Left kidney (tissue), 2 donors: Measurements from ENCODE around the gene DLL4. TPM values are rescaled to one million over a fixed set of nuclear protein-coding genes. Genes with fewer than 3 reads are reported as not detected.
"Not testable (repeated sequence)": the region's sequence is repeated elsewhere in the genome, so short reads cannot be mapped to it uniquely, and the experiment has no call there.

ENCODE experiments used
- DNase-seq: peaks from one replicate; pipeline ENCODE4 v3.0.0-alpha.2; 2013
- polyA plus RNA-seq: library from polyadenylated mRNA; unstranded; fragments of 120-200 nt; gene quantifications from one replicate; pipeline ENCODE4 v1.2.1, GENCODE V29; 2013; ENCODE audit not compliant: insufficient read length

The DLL4 gene
- polyA plus RNA-seq, 1 donor: 5.1 TPM

GRCh38 chr15:40941528-40942336 is 12.6 kb downstream of the DLL4 start:
- peak; percentile 77 for DNase-seq

DNA sequence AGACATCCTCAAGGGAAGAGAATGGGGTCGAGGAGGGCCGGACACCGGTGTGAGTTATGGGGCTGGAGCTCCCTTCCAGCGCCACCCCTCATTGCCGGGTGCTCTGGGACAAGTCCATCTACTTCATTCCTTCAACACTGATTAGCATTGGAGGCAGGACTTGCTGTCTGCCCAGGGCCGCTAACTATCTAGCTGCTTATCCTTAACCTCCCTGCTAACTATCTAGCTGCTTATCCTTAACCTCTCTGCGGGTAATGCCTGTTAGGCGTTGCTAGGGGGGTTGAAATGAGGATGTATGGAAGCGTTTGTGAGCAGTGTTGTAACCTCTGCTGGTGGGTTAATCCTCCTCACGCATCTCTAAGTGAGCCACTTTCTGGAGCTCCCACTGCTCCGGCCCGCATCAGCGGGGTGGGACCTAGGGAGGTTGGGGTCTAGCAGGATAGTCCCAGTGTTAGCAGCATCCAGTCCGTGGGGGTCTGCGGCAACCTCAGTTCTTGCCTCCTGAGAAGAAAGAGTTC is 13.3 kb downstream of the DLL4 start:
- no peak for DNase-seq

GRCh38 chr15:40942878-40943277 is 13.7 kb downstream of the DLL4 start:
- DNase-seq: no peak

- no peak for DNase-seq
These were observed 14.7 kb downstream of the DLL4 start for GRCh38 chr15:40943764-40944365.

DNA sequence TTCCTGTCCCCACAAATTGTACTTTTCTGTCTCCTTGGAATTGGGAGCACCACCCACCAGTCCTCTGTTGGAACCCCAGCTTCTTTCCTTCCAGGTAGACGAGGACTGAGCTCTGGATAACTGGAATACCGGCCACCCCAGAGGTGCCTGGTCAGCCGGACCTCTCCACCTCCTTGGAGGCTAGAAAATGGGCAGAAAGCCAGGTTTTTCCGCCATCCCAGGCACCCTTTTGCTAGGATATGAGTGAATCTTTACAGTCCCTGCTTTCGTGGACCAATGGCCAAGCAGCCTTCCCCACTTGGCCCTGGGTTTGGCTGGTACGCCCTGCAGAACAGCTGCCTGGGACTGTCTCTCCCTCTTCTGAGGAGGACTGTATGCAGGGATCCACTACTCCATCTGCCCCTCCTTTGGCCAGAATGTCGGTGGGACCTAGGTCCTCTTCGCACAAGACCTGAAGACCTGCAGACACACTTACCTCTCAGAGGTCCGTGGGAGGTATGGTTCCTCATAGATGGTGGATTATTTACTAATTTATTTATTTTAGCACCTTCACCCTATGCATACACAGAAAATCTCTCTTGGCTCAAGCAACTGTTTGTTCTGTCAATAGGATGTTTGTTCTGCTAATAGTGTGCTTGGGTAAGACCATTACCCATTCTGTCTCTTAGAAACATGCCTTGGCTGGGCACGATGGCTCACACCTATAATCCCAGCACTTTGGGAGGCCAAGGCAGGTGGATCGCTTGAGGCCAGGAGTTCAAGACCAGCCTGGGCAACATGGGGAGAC is 15.6 kb downstream of the DLL4 start:
- no peak for DNase-seq

DNA sequence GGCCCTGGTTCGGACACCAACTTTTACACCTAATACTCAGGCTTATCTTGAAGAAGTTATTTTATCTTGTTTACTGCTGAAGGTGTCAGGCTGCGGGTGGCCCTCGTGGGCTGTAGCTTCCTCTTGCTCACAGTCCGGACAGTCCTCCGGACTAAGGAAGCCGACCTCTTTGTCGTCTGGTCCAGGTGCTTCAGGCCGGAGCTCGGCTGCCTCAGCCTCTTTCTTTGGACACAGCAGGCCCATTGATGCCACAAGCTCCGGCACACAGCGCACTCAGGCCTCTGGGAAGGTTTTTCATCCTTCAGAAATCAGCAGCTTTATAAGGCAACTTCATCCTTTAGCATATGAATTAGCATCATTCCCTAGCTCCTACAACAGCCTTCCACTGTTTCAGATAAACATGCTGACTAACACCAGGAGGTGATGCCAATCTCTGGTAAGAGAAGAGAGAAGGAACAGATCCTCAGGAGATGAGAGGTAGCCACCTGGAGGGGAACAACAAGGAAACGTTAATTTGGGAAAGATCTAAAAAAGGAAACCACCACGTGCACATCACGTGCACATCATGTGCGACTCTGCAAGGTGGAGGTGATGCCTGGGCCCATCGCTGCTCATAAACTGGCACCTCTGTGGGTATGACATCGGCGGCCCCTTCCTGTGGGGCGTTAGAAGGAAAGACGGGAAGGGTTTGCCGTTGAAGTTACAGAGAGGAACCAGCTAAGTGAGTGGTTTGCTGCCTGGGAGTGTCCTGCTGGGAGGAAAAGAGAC is 19.8 kb downstream of the DLL4 start:
- no peak for DNase-seq

DNA sequence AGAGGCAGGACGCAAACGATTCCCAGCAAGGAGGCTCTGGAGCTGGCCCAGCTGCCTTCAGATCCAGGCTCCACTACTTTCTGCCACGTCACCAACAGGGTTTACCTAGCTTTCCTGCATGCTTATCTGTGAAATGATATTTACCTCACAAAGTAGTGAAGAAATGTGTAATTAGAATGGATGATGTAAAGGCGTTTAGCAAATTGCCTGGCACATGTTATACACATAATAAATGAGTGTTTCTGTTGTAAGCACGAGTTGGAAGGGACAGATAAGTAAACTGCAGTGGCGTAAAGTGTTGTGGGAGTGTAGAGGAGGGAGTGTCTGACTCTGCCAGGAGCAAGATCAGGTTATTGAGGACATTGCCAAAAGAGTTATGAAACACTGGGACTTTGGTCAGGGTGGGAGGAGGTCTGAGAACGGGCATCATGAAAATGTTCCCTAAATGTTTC is 20.6 kb downstream of the DLL4 start:
- no peak for DNase-seq

DNA sequence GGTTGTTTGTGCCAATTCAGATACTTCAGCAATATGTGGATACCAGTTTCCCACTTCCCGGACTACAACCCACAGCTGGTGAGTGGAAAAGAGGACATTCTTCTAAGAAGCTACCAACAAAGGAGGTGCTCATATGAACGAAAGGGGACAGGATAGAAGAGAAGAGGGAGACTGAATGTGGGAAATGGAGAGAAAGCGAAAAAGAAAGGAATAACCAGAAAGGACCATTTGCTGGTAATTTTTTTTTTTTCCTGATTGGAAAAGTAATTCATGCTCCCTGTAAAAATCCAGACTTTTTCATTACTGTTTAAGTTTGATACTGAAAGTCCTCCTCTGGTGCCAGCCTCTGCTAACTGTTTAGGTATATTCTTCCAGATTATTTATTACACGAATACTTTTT is 22.6 kb downstream of the DLL4 start:
- no peak for DNase-seq

DNA sequence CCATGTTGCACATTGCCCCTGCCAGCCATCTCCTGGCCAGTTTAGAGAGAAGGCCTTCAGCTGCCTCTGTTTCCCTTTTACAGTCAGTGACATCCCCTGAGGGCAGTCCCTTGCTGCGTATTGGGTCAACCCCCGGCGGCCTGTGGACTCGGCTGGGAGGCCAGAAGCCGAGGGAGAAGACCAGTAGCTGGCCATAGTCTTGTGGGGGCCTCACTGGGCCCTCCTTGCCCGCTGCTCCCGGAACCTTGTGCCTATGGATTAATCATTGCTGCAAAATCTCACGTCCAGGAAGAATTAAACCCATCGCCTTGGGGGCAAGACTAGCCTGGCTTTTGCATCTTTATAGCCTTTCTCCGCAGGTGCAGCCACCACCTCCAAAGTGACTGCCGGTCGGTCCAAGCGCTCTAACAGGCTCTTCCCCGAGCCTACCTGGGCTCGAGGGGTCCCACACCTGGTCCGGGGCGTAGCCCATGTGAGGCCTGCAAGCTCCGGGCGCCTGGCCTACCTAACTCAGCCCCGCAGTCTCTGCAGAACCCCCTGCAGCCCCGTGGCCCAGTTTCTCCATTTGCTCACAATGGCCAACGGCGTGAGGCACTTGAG is 23.3 kb downstream of the DLL4 start:
- DNase-seq: no peak

- DNase-seq: peak; percentile 90
These were observed 24.0 kb downstream of the DLL4 start, which contains the start of gene CHAC1 for GRCh38 chr15:40952901-40953712. Gene CHAC1 (plus strand): TSS chr15:40953471. CDS start chr15:40953584, 113 bp downstream.

- DNase-seq: no peak
These were observed 24.6 kb downstream of the DLL4 start for GRCh38 chr15:40953713-40954074.

GRCh38 chr15:40954158-40954848 is 25.2 kb downstream of the DLL4 start:
- not testable (repeated sequence) for DNase-seq

DNA sequence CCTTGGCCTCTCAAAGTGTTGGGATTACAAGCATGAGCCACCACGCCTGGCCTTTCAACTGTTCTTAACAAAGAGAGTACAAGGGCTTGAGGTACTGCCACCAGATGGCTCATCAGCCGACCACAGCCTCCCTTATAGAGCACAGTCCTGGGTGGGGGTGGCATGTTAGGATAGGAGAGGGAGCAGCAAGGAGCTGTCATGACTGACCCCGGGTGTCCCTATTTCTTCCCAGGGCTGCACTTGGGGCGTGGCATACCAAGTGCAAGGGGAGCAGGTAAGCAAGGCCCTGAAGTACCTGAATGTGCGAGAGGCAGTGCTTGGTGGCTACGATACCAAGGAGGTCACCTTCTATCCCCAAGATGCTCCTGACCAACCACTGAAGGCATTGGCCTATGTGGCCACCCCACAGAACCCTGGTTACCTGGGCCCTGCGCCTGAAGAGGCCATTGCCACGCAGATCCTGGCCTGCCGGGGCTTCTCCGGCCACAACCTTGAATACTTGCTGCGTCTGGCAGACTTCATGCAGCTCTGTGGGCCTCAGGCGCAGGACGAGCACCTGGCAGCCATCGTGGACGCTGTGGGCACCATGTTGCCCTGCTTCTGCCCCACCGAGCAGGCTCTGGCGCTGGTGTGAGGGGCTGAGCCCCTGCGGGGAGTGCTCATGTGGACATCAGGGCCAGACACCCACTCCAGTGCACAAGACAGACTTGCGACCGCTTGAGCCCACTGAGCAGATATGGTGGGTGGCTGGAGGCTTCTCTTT is 26.2 kb downstream of the DLL4 start:
- no peak for DNase-seq

DNA sequence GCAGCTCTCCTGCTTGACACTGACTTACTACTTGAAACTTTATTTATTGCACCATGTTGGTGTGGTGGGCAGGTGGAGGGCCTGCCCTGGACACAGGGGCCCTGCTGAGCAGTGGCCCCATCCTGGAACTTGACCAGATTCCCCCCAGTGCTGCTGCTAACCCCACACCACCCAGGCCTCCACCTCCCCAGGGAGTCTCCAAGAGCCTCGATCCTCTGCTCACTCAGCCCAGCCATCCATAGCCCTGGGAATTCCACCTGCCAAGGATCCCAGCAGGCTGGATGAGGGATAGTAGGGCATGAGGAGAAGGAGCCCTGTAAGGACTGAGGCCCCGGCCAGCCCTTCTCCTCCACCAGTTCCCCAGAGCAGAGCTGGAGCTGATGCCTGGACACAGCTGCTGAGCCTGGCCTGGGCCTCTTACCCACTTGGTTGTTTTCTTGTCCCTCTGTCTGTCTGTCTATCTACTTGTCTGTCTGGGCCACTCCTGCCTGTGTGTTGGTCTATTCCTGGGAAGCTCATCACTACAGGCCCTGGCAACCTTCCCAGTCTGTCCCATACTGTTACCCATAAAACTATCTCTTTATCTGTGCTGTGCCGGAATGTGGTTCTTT is 26.9 kb downstream of the DLL4 start:
- DNase-seq: no peak

GRCh38 chr15:40956541-40956982 is 27.4 kb downstream of the DLL4 start:
- DNase-seq: no peak

DNA sequence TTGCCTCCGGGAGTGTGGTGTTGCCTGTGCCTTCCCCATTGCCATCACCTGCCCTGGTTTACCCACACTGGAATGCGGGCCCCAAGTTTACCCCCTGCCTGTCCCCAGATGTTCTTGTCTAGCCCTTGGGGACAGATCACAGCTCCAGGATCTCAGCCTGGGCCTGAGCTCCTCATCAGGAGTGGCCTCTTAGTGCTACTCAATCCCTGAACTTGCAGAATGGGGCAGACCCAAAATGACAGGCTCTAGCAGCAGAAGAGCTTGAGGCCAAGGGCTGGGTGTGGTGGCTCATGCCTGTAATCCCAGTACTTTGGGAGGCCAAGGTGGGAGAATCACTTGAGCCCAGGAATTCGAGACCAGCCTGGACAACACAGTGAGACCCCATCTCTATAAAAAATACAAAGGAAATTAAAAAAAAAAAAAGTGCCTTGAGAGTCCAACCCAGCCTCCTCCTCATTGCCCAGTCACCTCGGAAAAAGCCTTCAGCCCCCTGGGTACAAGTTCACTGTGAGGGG is 28.0 kb downstream of the DLL4 start:
- DNase-seq: no peak

- no peak for DNase-seq
These were observed 28.5 kb downstream of the DLL4 start for GRCh38 chr15:40957581-40958051.

DNA sequence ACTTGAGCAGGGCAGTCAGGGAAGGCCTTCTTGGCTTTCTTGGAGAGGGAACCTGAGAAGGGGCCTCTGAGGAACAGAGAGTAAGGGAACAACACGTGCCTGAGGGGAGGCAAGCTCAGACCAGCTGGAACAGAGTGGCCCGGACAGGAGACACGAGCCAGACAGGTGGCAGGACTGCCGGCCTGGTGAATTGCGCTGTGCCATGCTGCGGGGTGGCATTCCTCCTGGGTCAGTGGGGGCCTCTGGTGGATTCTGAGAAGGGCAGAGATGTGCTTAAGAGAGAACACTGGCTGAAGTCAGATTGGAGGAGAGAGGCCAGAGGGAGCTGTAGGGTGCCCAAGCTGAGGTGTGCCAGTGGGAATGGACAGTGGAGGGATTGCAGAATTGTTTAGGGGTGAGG is 29.0 kb downstream of the DLL4 start:
- no peak for DNase-seq
